Suprapubic skin (tissue), 4 donors: Measurements from ENCODE around the gene TSSC4. TPM values are rescaled to one million over a fixed set of nuclear protein-coding genes. Genes with fewer than 3 reads are reported as not detected.

Experiments used
- DNase-seq, 2 donors: peaks; one replicate each; pipeline ENCODE4 v3.0.0-alpha.2; 2019; ENCODE audit warnings: low spot score in 2 of 2
- H3K27ac ChIP-seq: fragments of 200-600 bp; sonication (generic); one replicate; pipeline ENCODE4 v1.5.1; 2019
- H3K27me3 ChIP-seq: fragments of 200-600 bp; sonication (generic); one replicate; pipeline ENCODE4 v1.5.1; 2019
- H3K36me3 ChIP-seq: fragments of 200-600 bp; sonication (generic); one replicate; pipeline ENCODE4 v1.5.1; 2019
- H3K4me1 ChIP-seq: fragments of 200-600 bp; sonication (generic); one replicate; pipeline ENCODE4 v1.5.1; 2019
- H3K4me3 ChIP-seq: fragments of 200-600 bp; sonication (generic); one replicate; pipeline ENCODE4 v1.5.1; 2019; ENCODE audit warnings: mild to moderate bottlenecking
- H3K9me3 ChIP-seq: fragments of 200-600 bp; sonication (generic); one replicate; pipeline ENCODE4 v1.5.1; 2019
- CTCF ChIP-seq, 2 donors: fragments of 200-600 bp in 1 of 2; fragments of 450-650 bp in 1 of 2; sonication (generic) in 1 of 2; IDR thresholded peaks; one replicate each; pipeline ENCODE4 v1.5.1; 2016 to 2019; ENCODE audit warnings: antibody characterized with exemption in 2 of 2, mild to moderate bottlenecking in 1 of 2, moderate library complexity in 1 of 2
- EP300 ChIP-seq: sonication (generic); formaldehyde crosslinking; IDR thresholded peaks from one replicate; pipeline ENCODE4 v1.6.1; 2017; ENCODE audit warnings: antibody characterized with exemption
- POLR2A ChIP-seq, 2 donors: fragments of 450-650 bp; IDR thresholded peaks; one replicate each; pipeline ENCODE4 v1.6.1; 2017; ENCODE audit warnings: antibody characterized with exemption in 2 of 2, mild to moderate bottlenecking in 2 of 2, moderate library complexity in 2 of 2
- POLR2AphosphoS5 ChIP-seq, 3 donors: sonication (generic); formaldehyde crosslinking; IDR thresholded peaks; one replicate each; pipeline ENCODE4 v1.6.1; 2017; ENCODE audit warnings: antibody characterized with exemption in 3 of 3
- WGBS: methylation state at CpG from one replicate; pipeline ENCODE4 v1.1.5; 2018; 5-methylcytosine and 5-hydroxymethylcytosine counted together
- total RNA-seq, 4 donors: library from RNA; depleted of rRNA; stranded (reverse); fragments of >200 nt; gene quantifications; one replicate each; pipeline ENCODE4 v1.1.0, GENCODE V29; 2016

Gene TSSC4
- total RNA-seq, 4 donors from 2014 or later = 25.7 to 60.9 (median 51.4) TPM

GRCh38 chr11:2392241-2392959 lies 8.2 kb upstream of the TSSC4 start:
- Histone ChIP-seq H3K27ac (no peak overlapping the region), H3K9me3 (no peaks in the 10 kb centered on the region), H3K4me3 (no peak overlapping the region), H3K27me3 (no peaks in the 10 kb centered on the region), H3K36me3 (peaks cover 65% of the 10 kb centered on the region), H3K4me1 (peaks cover 61% of the 10 kb centered on the region)
- 77% methylated on average over 14 of the region's 26 CpGs for WGBS
- TF ChIP-seq CTCF (IDR thresholded peaks at IDR 0.05) (no peak), EP300 (no peak), POLR2A (IDR thresholded peaks at IDR 0.05) (no peak), POLR2AphosphoS5 (IDR thresholded peaks at IDR 0.05) (no peak)
- no peak for DNase-seq

GRCh38 chr11:2393111-2393868 lies 7.3 kb upstream of the TSSC4 start:
- H3K27ac ChIP-seq = no peak overlapping the region
- peaks cover 52% of the 10 kb centered on the region for H3K4me1 ChIP-seq
- H3K27me3 ChIP-seq = no peaks in the 10 kb centered on the region
- no peak for DNase-seq
- H3K9me3 ChIP-seq = no peaks in the 10 kb centered on the region
- TF ChIP-seq EP300 = no peak
- no peak for TF ChIP-seq POLR2A (IDR thresholded peaks at IDR 0.05)
- TF ChIP-seq POLR2AphosphoS5 (IDR thresholded peaks at IDR 0.05) = no peak
- TF ChIP-seq CTCF (IDR thresholded peaks at IDR 0.05) = no peak
- H3K36me3 ChIP-seq = peaks cover 70% of the 10 kb centered on the region
- WGBS = 93% methylated on average over 15 of the region's 27 CpGs
- H3K4me3 ChIP-seq = no peak overlapping the region

- Histone ChIP-seq H3K27ac (no peak overlapping the region), H3K27me3 (no peaks in the 10 kb centered on the region), H3K36me3 (peaks cover 70% of the 10 kb centered on the region), H3K9me3 (no peaks in the 10 kb centered on the region), H3K4me3 (no peak overlapping the region), H3K4me1 (peaks cover 51% of the 10 kb centered on the region)
- DNase-seq = no peak
- WGBS = 72% methylated on average over 22 of the region's 34 CpGs
- no peak for TF ChIP-seq EP300
- TF ChIP-seq CTCF (IDR thresholded peaks at IDR 0.05) = no peak
- no peak for TF ChIP-seq POLR2A (IDR thresholded peaks at IDR 0.05)
- no peak for TF ChIP-seq POLR2AphosphoS5 (IDR thresholded peaks at IDR 0.05)
Observed at GRCh38 chr11:2393941-2394817, 6.4 kb upstream of the TSSC4 start.

GRCh38 chr11:2394818-2395105 lies 5.8 kb upstream of the TSSC4 start:
- no peak overlapping the region for H3K27ac ChIP-seq
- TF ChIP-seq POLR2AphosphoS5 (IDR thresholded peaks at IDR 0.05) = no peak
- no peaks in the 10 kb centered on the region for H3K27me3 ChIP-seq
- H3K9me3 ChIP-seq = no peaks in the 10 kb centered on the region
- no CpG with 5 or more reads among the region's 8 CpGs for WGBS
- DNase-seq = no peak
- no peak overlapping the region for H3K4me3 ChIP-seq
- peaks cover 70% of the 10 kb centered on the region for H3K36me3 ChIP-seq
- H3K4me1 ChIP-seq = peaks cover 51% of the 10 kb centered on the region

GRCh38 chr11:2395211-2395730 lies 5.3 kb upstream of the TSSC4 start:
- H3K4me3 ChIP-seq = no peak overlapping the region
- TF ChIP-seq EP300 (no peak), POLR2A (IDR thresholded peaks at IDR 0.05) (no peak), POLR2AphosphoS5 (IDR thresholded peaks at IDR 0.05) (no peak), CTCF (IDR thresholded peaks at IDR 0.05) (no peak)
- H3K36me3 ChIP-seq = peaks cover 70% of the 10 kb centered on the region
- 75% methylated on average over 19 of the region's 26 CpGs for WGBS
- H3K27me3 ChIP-seq = no peaks in the 10 kb centered on the region
- H3K27ac ChIP-seq = no peak overlapping the region
- peaks cover 47% of the 10 kb centered on the region for H3K4me1 ChIP-seq
- DNase-seq = no peak
- H3K9me3 ChIP-seq = no peaks in the 10 kb centered on the region
